B cell (primary cell): ENCODE results near the gene CRTC3.

Experiments used
- EZH2 ChIP-seq: IDR thresholded peaks from 2 replicates; pipeline ENCODE4 v1.6.1; 2012; ENCODE audit warnings: borderline replicate concordance, low read depth, mild to moderate bottlenecking, moderate library complexity, low read length; ENCODE audit not compliant: insufficient read depth, poor library complexity, severe bottlenecking
- TF ChIP-seq, protein P1 (sequence below): fragments of 200-600 bp; IDR thresholded peaks from one replicate; pipeline ENCODE4 v1.8.0; 2022; ENCODE audit warnings: antibody characterized with exemption, mild to moderate bottlenecking

DNA sequence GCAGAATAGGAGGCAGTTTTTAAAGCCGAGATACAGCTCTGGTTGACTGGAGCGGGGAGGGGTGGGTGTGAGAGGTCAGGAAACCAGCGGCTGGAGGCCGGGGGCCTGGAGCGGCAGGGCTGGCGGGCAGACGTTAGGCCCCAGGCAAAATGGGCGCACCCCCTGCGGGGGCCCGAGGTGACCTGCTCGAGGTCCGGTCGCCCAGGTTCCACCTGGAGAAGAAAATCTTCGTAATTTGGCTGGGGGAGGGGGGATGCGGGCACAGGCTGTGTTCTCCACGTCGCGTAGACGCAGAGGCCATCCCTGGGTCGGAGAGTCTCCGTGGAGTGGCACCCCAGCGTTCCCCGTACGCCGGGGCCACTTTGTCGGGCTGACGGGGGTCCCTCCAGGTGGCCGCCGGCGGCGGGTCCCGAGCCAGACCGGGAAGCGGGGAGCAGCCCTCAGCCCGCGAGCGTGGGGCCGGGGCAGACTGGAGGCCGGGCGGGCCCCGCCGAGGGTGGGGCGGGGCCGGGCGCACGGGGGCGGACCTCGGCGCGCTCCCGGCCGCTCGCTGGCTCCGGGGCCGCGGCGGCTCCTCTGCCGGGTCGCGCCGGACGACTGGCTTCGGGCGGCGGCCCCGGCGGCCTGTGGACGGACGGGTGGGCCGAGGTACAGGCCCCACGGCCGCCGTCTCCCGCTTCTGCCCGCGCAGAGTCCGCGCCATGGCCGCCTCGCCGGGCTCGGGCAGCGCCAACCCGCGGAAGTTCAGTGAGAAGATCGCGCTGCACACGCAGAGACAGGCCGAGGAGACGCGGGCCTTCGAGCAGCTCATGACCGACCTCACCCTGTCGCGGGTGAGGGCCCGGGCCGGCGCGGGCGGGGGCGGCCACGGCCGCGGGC is at the start of gene CRTC3:
- TF ChIP-seq, protein P1, sequence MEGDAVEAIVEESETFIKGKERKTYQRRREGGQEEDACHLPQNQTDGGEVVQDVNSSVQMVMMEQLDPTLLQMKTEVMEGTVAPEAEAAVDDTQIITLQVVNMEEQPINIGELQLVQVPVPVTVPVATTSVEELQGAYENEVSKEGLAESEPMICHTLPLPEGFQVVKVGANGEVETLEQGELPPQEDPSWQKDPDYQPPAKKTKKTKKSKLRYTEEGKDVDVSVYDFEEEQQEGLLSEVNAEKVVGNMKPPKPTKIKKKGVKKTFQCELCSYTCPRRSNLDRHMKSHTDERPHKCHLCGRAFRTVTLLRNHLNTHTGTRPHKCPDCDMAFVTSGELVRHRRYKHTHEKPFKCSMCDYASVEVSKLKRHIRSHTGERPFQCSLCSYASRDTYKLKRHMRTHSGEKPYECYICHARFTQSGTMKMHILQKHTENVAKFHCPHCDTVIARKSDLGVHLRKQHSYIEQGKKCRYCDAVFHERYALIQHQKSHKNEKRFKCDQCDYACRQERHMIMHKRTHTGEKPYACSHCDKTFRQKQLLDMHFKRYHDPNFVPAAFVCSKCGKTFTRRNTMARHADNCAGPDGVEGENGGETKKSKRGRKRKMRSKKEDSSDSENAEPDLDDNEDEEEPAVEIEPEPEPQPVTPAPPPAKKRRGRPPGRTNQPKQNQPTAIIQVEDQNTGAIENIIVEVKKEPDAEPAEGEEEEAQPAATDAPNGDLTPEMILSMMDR = no peak
- no peak for TF ChIP-seq EZH2
